Measurements from ENCODE around the gene NR3C2.

NR3C2 gene

GRCh38 chr4:148258535-148258934 lies 183.7 kb downstream of the NR3C2 start:
- no peak for DNase-seq (ENCODE audit: low spot score)
- no peaks in the 10 kb centered on the region for H3K9me3 ChIP-seq (ENCODE audit: severe bottlenecking)
- H3K27ac ChIP-seq (ENCODE audit: poor library complexity, severe bottlenecking): no peak overlapping the region
- ATAC-seq (ENCODE audit: low read depth): no peak
- H3K27me3 ChIP-seq (ENCODE audit: insufficient read depth, poor library complexity, severe bottlenecking): no peaks in the 10 kb centered on the region
- no peaks in the 10 kb centered on the region for H3K4me1 ChIP-seq (ENCODE audit: insufficient read depth, poor library complexity, severe bottlenecking)
- H3K36me3 ChIP-seq (ENCODE audit: low read depth): no peaks in the 10 kb centered on the region
- H3K4me3 ChIP-seq (ENCODE audit: severe bottlenecking): no peak overlapping the region
- no peak for TF ChIP-seq CTCF (IDR thresholded peaks at IDR 0.05; ENCODE audit: poor library complexity, severe bottlenecking)

GRCh38 chr4:148255344-148255720 lies 186.9 kb downstream of the NR3C2 start:
- no peak for DNase-seq (ENCODE audit: low spot score)
- H3K9me3 ChIP-seq (ENCODE audit: severe bottlenecking): no peaks in the 10 kb centered on the region
- no peak overlapping the region for H3K4me3 ChIP-seq (ENCODE audit: severe bottlenecking)
- H3K36me3 ChIP-seq (ENCODE audit: low read depth): no peaks in the 10 kb centered on the region
- ATAC-seq (ENCODE audit: low read depth): no peak
- no peak overlapping the region for H3K27ac ChIP-seq (ENCODE audit: poor library complexity, severe bottlenecking)
- no peaks in the 10 kb centered on the region for H3K4me1 ChIP-seq (ENCODE audit: insufficient read depth, poor library complexity, severe bottlenecking)
- no peaks in the 10 kb centered on the region for H3K27me3 ChIP-seq (ENCODE audit: insufficient read depth, poor library complexity, severe bottlenecking)
- no peak for TF ChIP-seq CTCF (IDR thresholded peaks at IDR 0.05; ENCODE audit: poor library complexity, severe bottlenecking)

GRCh38 chr4:148254621-148255343 lies 187.4 kb downstream of the NR3C2 start:
- Histone ChIP-seq H3K4me3 (ENCODE audit: severe bottlenecking) (no peak overlapping the region), H3K9me3 (ENCODE audit: severe bottlenecking) (no peaks in the 10 kb centered on the region), H3K27ac (ENCODE audit: poor library complexity, severe bottlenecking) (no peak overlapping the region), H3K4me1 (ENCODE audit: insufficient read depth, poor library complexity, severe bottlenecking) (no peaks in the 10 kb centered on the region), H3K27me3 (ENCODE audit: insufficient read depth, poor library complexity, severe bottlenecking) (no peaks in the 10 kb centered on the region), H3K36me3 (ENCODE audit: low read depth) (no peaks in the 10 kb centered on the region)
- ATAC-seq (ENCODE audit: low read depth) (no peak), DNase-seq (ENCODE audit: low spot score) (no peak)
- no peak for TF ChIP-seq CTCF (IDR thresholded peaks at IDR 0.05; ENCODE audit: poor library complexity, severe bottlenecking)

- no peak for TF ChIP-seq CTCF (IDR thresholded peaks at IDR 0.05; ENCODE audit: poor library complexity, severe bottlenecking)
- H3K4me1 ChIP-seq (ENCODE audit: insufficient read depth, poor library complexity, severe bottlenecking): no peaks in the 10 kb centered on the region
- no peak overlapping the region for H3K27ac ChIP-seq (ENCODE audit: poor library complexity, severe bottlenecking)
- no peaks in the 10 kb centered on the region for H3K9me3 ChIP-seq (ENCODE audit: severe bottlenecking)
- H3K4me3 ChIP-seq (ENCODE audit: severe bottlenecking): no peak overlapping the region
- no peaks in the 10 kb centered on the region for H3K27me3 ChIP-seq (ENCODE audit: insufficient read depth, poor library complexity, severe bottlenecking)
- H3K36me3 ChIP-seq (ENCODE audit: low read depth): no peaks in the 10 kb centered on the region
- no peak for DNase-seq (ENCODE audit: low spot score)
- no peak for ATAC-seq (ENCODE audit: low read depth)
Measured at GRCh38 chr4:148253768-148254167, 188.4 kb downstream of the NR3C2 start.

GRCh38 chr4:148248824-148249223 lies 193.4 kb downstream of the NR3C2 start:
- TF ChIP-seq CTCF (IDR thresholded peaks at IDR 0.05; ENCODE audit: poor library complexity, severe bottlenecking): no peak
- no peaks in the 10 kb centered on the region for H3K9me3 ChIP-seq (ENCODE audit: severe bottlenecking)
- H3K27ac ChIP-seq (ENCODE audit: poor library complexity, severe bottlenecking): no peak overlapping the region
- ATAC-seq (ENCODE audit: low read depth) (no peak), DNase-seq (ENCODE audit: low spot score) (no peak)
- H3K36me3 ChIP-seq (ENCODE audit: low read depth): no peaks in the 10 kb centered on the region
- no peak overlapping the region for H3K4me3 ChIP-seq (ENCODE audit: severe bottlenecking)
- H3K27me3 ChIP-seq (ENCODE audit: insufficient read depth, poor library complexity, severe bottlenecking): no peaks in the 10 kb centered on the region
- no peaks in the 10 kb centered on the region for H3K4me1 ChIP-seq (ENCODE audit: insufficient read depth, poor library complexity, severe bottlenecking)
